Panc1 (cell line): ENCODE data around the gene PCDHGA6. TPM values are rescaled to one million over a fixed set of nuclear protein-coding genes. Genes with fewer than 3 reads are reported as not detected.

Experiments used
- ATAC-seq: fragments of 200-7000 bp; cut with Tn5 transposase; 2 replicates; pipeline ENCODE4 v1.9.1; 2020; ENCODE audit warnings: mild to moderate bottlenecking, moderate library complexity
- BruUV-seq: library from RNA; stranded (reverse); fragments of 400-500 nt; replicated peaks from 2 replicates; lab custom pipeline; 2021; lab: Mats Ljungman, UMichigan
- CTCF ChIA-PET: fragments of 300-600 bp; sonication (Branson Sonifier 250); formaldehyde crosslinking; loops from one replicate; lab custom pipeline; 2022; ENCODE audit warnings: antibody characterized with exemption; lab: Charles Lee
- POLR2A ChIA-PET: fragments of 300-600 bp; sonication (Branson Sonifier 250); formaldehyde crosslinking; loops from one replicate; lab custom pipeline; 2022; ENCODE audit warnings: antibody characterized with exemption; lab: Charles Lee
- DNase-seq: peaks from one replicate; pipeline ENCODE4 v3.0.0-alpha.2; 2010; ENCODE audit warnings: low read depth, low spot score
- H3K27ac ChIP-seq: 2 replicates; pipeline ENCODE4 v1.5.1; 2011; ENCODE audit warnings: mild to moderate bottlenecking, low read length, inconsistent platforms
- H3K27me3 ChIP-seq: fragments of 200-500 bp; sonication (Bioruptor generic); 2 replicates; pipeline ENCODE4 v1.6.0; 2014; ENCODE audit warnings: low read length, inconsistent platforms; ENCODE audit not compliant: control insufficient read depth, insufficient read depth
- H3K36me3 ChIP-seq: fragments of 200-500 bp; sonication (Bioruptor generic); 2 replicates; pipeline ENCODE4 v1.5.1; 2014; ENCODE audit warnings: inconsistent platforms, mild to moderate bottlenecking, low read length, moderate library complexity; ENCODE audit not compliant: control insufficient read depth, insufficient read depth
- H3K4me1 ChIP-seq: 2 replicates; pipeline ENCODE4 v1.5.1; 2011; ENCODE audit warnings: inconsistent platforms, mild to moderate bottlenecking, low read length, moderate library complexity; ENCODE audit not compliant: control insufficient read depth, insufficient read depth
- H3K4me3 ChIP-seq, 2 experiments: 2 replicates each; pipeline ENCODE4 v1.5.1; 2011 to 2012; ENCODE audit warnings: low read depth in 2 of 2, low read length in 2 of 2, mild to moderate bottlenecking in 2 of 2, inconsistent platforms in 1 of 2, moderate library complexity in 1 of 2
- H3K9me3 ChIP-seq: fragments of 200-500 bp; sonication (Bioruptor generic); 2 replicates; pipeline ENCODE4 v1.5.1; 2014; ENCODE audit warnings: low read depth, mild to moderate bottlenecking, inconsistent platforms, low read length, moderate library complexity; ENCODE audit not compliant: control insufficient read depth, insufficient read depth
- POLR2AphosphoS5 ChIP-seq: IDR thresholded peaks from 2 replicates; pipeline ENCODE4 v1.6.1; 2012; ENCODE audit warnings: mild to moderate bottlenecking, low read depth, low read length, moderate library complexity
- REST ChIP-seq, 2 experiments: IDR thresholded peaks; 2 replicates each; pipeline ENCODE4 v1.6.1; 2011 to 2012; ENCODE audit warnings: low read depth in 2 of 2, control low read depth in 1 of 2, low read length in 1 of 2, mild to moderate bottlenecking in 1 of 2, moderate library complexity in 1 of 2; ENCODE audit not compliant: insufficient read depth in 1 of 2
- in situ Hi-C: cut with HindIII; loops from 2 replicates; pipeline ENCODE4 v1.10.0; 2016; ENCODE audit warnings: low sequenced_read_pairs, low pct_unique_long_range_greater_than_20kb
- intact Hi-C: fragments of 100-400 bp; cut with micrococcal nuclease; formaldehyde crosslinking; loops from one replicate; pipeline ENCODE4 v1.10.0; 2022; ENCODE audit not compliant: unreplicated experiment
- total RNA-seq: library from RNA; stranded (reverse); gene quantifications from one replicate; pipeline ENCODE4 v1.2.1, GENCODE V29; 2021; ENCODE audit not compliant: unreplicated experiment
- TF ChIP-seq, protein P1 (sequence below): fragments of 450-650 bp; IDR thresholded peaks from 2 replicates; pipeline ENCODE4 v1.5.1; 2017; ENCODE audit warnings: mild to moderate bottlenecking

The PCDHGA6 gene
- total RNA-seq, 1 experiment from 2014 or later, result 0.59 TPM

DNA sequence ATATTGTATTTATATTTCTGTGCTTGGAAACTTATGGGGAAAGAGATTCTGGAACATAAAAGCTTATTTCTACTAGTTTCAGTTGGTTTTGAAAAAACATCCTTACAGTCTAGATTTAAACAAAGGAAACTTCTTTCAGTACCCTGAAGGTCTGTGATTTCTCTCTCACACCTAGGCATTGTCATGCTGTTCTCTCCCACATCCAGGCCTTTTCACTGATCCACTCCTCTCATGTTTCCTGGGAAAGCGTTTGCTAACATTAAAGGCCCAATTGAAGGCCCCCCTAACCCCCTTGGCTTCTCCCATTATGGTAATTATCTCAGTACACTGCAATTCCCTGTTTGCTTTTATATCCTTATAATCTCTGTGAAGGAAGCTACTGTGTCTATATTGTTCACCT, 30.9 kb upstream of the PCDHGA6 start:
- Histone ChIP-seq H3K9me3 (no peaks in the 10 kb centered on the region; the same call in 1 of the 2 replicates), H3K36me3 (no peaks in the 10 kb centered on the region), H3K27me3 (no peaks in the 10 kb centered on the region), H3K4me1 (no peaks in the 10 kb centered on the region), H3K27ac (no peak overlapping the region), H3K4me3 (no peak overlapping the region)
- ATAC-seq (no peak), DNase-seq (no peak)
- intact Hi-C loops (no loop called here), in situ Hi-C loops (loop anchor here (25.0 kb wide), 1 partner anchor 155 kb away; the partner anchor contains the start of genes PCDHB10, PCDHB11, PCDHB16 and PCDHB8)
- CTCF ChIA-PET, result interaction anchor here (0.6 kb wide), 1 partner anchor 595 kb away, joined by 3 read pairs; no protein-coding TSS in a partner anchor
- no peak for TF ChIP-seq REST (IDR thresholded peaks at IDR 0.05; ENCODE audit: insufficient read depth in 1 of 2, low read depth in 2 of 2, low read length in 1 of 2)
- no peak for TF ChIP-seq POLR2AphosphoS5
- no TSS peak for BruUV-seq
- POLR2A ChIA-PET, result interaction anchor here (1.0 kb wide), 1 partner anchor 22 kb away, joined by 3 read pairs; no protein-coding TSS in a partner anchor

DNA sequence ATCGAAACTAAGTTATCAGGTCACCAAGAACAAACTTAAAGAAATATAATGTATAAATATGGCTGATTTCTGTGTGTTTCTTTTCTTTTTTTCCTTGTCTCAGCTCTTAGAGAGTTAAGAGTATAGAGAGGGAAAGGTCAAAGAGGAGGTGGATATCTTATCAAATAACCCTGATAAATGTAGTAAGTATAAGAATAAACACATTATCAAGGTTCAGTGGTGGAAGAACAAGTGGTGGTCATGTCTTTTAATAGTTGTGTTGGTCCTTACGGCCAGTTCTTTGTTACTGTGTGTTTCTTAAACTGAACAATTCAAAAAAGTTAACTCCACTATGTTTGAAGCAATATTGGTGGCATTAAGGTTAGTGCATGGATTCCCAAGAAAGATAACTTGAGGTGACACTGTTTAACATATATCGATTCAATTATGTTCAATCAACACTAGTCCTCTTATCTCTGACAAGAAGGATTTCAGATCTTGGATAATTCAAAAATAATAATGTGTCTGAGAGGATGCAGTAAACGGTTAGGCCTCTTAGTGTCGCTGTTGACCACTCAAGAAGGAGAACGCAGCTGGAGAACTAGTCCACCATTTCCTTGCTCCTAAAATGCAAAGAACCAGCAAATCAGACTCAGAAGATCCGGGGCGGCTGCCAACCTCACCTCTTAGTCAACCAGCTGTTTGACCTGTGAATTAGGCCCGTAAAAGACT, 30.3 kb upstream of the PCDHGA6 start, which contains the start of gene PCDHGA3:
TSS of gene PCDHGA3 (plus strand) at position 588 of the 711 bp plus-strand sequence. CDS start 205 bp downstream, outside the sequence.
- Histone ChIP-seq H3K36me3 (no peaks in the 10 kb centered on the region), H3K4me1 (no peaks in the 10 kb centered on the region), H3K27me3 (no peaks in the 10 kb centered on the region), H3K4me3 (no peak within 1 kb of the TSS), H3K27ac (no peak within 1 kb of the TSS), H3K9me3 (no peaks in the 10 kb centered on the region; the same call in 1 of the 2 replicates)
- BruUV-seq, result no TSS peak
- TF ChIP-seq REST (IDR thresholded peaks at IDR 0.05; ENCODE audit: insufficient read depth in 1 of 2, low read depth in 2 of 2, low read length in 1 of 2) (no peak), POLR2AphosphoS5 (no peak)
- TF ChIP-seq, protein P1, sequence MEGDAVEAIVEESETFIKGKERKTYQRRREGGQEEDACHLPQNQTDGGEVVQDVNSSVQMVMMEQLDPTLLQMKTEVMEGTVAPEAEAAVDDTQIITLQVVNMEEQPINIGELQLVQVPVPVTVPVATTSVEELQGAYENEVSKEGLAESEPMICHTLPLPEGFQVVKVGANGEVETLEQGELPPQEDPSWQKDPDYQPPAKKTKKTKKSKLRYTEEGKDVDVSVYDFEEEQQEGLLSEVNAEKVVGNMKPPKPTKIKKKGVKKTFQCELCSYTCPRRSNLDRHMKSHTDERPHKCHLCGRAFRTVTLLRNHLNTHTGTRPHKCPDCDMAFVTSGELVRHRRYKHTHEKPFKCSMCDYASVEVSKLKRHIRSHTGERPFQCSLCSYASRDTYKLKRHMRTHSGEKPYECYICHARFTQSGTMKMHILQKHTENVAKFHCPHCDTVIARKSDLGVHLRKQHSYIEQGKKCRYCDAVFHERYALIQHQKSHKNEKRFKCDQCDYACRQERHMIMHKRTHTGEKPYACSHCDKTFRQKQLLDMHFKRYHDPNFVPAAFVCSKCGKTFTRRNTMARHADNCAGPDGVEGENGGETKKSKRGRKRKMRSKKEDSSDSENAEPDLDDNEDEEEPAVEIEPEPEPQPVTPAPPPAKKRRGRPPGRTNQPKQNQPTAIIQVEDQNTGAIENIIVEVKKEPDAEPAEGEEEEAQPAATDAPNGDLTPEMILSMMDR, result peak; percentile 38
- CTCF ChIA-PET, result interaction anchor here (0.7 kb wide), 1 partner anchor 288 kb away, joined by 3 read pairs; no protein-coding TSS in a partner anchor
- no peak for DNase-seq
- ATAC-seq, result no peak
- intact Hi-C loops, result no loop called here
- in situ Hi-C loops, result loop anchor here (25.0 kb wide), 1 partner anchor 156 kb away; the partner anchor contains the start of genes PCDHB10, PCDHB11, PCDHB16 and PCDHB8
- POLR2A ChIA-PET, result interaction anchor here (0.5 to 1.0 kb wide), 2 partner anchors 13 to 22 kb away, joined by 3 to 9 read pairs; partner anchors contain the start of gene PCDHGA1
